Spinal cord (tissue), 10 donors: ENCODE results near the gene LHX3. TPM values are rescaled to one million over a fixed set of nuclear protein-coding genes. Genes with fewer than 3 reads are reported as not detected.
A peak's percentile ranks its signal among the peaks of the same experiment; 100 is the strongest.

Experiments used
- DNase-seq, 6 donors: peaks; one replicate each; pipeline versions ENCODE4 v3.0.0 to v3.0.0-alpha.2; 2013 to 2015; ENCODE audit warnings: low spot score in 6 of 6, low read depth in 4 of 6
- H3K27ac ChIP-seq: one replicate; pipeline ENCODE4 v1.5.1; 2013; ENCODE audit warnings: low read depth, low read length, control low read depth
- H3K27me3 ChIP-seq: one replicate; pipeline ENCODE4 v1.6.1; 2013; ENCODE audit warnings: low read length; ENCODE audit not compliant: control insufficient read depth, insufficient read depth
- H3K36me3 ChIP-seq: one replicate; pipeline ENCODE4 v1.6.1; 2013; ENCODE audit warnings: low read length; ENCODE audit not compliant: control insufficient read depth, insufficient read depth
- H3K4me1 ChIP-seq: one replicate; pipeline ENCODE4 v1.6.1; 2013; ENCODE audit warnings: low read length; ENCODE audit not compliant: control insufficient read depth, insufficient read depth
- H3K4me3 ChIP-seq: one replicate; pipeline ENCODE4 v1.5.1; 2013; ENCODE audit warnings: low read depth, low read length, control low read depth
- H3K9me3 ChIP-seq: one replicate; pipeline ENCODE4 v1.6.1; 2013; ENCODE audit warnings: low read length; ENCODE audit not compliant: control insufficient read depth, insufficient read depth
- WGBS: methylation state at CpG from one replicate; pipeline ENCODE4 v1.1.5; 2013; ENCODE audit warnings: missing lambda C conversion rate; ENCODE audit not compliant: insufficient coverage; 5-methylcytosine and 5-hydroxymethylcytosine counted together
- polyA plus RNA-seq, 2 donors: library from polyadenylated mRNA; unstranded; fragments of 120-200 nt; gene quantifications; one replicate each; pipeline ENCODE4 v1.2.1, GENCODE V29; 2013; ENCODE audit not compliant: insufficient read length in 2 of 2
- total RNA-seq, 2 donors: library from RNA; depleted of rRNA in 1 of 2; stranded (reverse); fragments of 120-200 nt in 1 of 2; fragments of >200 nt in 1 of 2; gene quantifications; one replicate each; pipeline versions ENCODE4 v1.2.3 to v1.2.4, GENCODE V29; 2013 to 2014
- donor health status: healthy.

The LHX3 gene
- total and polyA plus RNA-seq, 4 donors: 0.50 to 2.7 (median 1.5) TPM; not detected in 1

DNA sequence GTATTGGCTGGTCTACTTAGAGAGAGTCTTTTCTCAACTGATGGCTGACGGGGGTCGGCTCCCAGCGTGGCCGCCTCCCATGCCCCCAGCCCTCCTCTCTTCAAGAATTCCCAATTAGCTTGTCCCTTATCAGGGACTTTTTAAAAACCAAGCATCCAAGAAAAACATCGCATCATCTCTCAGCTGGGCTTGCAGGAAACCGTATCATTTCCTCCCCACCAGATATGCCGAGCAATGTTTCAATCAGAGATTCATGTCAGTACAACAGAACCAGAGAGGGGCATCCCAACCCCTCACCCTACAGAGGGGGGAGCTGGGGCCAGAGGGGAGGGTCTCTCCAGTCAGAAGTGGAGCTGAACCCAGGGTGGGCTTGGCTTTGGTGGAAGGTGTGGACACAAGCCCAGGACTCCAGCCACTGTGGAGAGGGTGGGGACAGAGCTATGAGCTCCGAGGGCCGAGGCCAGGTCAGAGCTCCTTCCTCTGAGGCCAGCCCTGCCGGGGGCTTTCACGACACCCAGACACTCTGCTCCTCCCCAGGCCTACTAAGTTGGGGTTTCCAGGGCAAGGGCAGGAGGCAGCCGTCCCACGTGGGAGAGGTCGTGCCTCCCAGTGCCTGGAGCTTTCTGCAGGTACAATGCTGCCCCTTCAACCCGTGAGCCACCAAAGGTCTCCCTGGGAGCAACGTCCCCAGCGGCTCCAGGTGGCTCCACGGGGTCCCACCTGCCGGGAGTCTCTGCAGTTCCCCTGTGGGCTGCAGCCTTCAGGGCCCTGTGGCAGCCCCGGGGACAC lies 47.3 kb downstream of the LHX3 start:
- WGBS: 73% methylated on average over 15 of the region's 20 CpGs
- Histone ChIP-seq H3K36me3 (no peaks in the 10 kb centered on the region), H3K4me3 (no peak overlapping the region), H3K9me3 (no peaks in the 10 kb centered on the region), H3K27ac (no peak overlapping the region), H3K27me3 (peaks cover 18% of the 10 kb centered on the region), H3K4me1 (peaks cover 18% of the 10 kb centered on the region)
- no peak for DNase-seq

DNA sequence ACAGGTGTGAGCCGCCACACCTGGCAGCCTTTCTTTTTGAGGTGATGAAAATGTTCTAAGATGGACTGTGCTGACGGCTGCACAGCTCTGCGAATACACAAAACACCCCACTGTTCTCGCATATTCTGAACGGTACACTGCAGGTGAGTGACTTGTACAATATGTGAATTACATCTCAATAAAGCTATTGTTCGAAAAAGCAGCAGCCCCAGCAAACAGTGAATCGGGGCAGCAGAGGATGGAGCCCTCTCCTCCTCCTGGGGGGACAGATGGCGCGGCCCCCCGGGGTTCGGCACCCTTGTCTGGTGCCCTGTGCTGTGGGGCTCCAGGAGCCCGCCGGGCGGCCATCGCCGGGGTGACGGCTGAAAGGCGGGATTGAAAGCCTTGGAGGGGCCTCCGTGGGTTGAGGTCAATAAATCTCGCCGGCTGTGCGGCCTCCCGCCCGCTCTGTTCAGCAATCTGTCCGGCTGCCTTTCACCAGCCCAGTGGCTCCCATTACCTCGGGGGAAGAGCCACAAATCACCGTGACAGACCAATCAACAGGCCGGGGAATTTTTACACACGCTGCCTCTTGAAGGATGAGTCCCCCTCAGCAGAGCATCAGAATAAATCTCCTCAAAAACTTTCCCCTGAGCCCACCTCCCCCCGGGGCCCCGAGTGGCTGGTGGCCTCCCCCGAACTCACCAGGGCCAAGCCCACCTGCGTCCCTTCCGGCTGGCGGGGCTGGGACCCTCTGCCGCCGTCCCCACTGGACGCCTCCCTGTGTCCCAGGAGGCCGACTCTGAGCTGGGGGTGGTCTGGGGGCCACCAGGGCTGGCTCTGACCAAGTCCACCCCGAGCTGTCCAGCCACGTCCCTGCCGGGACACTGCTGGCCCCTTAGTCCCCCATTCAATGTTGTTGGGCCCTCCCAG lies 48.5 kb downstream of the LHX3 start:
- no peaks in the 10 kb centered on the region for H3K9me3 ChIP-seq
- no peak overlapping the region for H3K27ac ChIP-seq
- peak in 1 of 6 donors; percentile 75 for DNase-seq
- H3K4me1 ChIP-seq: peaks cover 18% of the 10 kb centered on the region
- 17% methylated on average over 32 of the region's 42 CpGs for WGBS
- peaks cover 18% of the 10 kb centered on the region for H3K27me3 ChIP-seq
- no peak overlapping the region for H3K4me3 ChIP-seq
- no peaks in the 10 kb centered on the region for H3K36me3 ChIP-seq

DNA sequence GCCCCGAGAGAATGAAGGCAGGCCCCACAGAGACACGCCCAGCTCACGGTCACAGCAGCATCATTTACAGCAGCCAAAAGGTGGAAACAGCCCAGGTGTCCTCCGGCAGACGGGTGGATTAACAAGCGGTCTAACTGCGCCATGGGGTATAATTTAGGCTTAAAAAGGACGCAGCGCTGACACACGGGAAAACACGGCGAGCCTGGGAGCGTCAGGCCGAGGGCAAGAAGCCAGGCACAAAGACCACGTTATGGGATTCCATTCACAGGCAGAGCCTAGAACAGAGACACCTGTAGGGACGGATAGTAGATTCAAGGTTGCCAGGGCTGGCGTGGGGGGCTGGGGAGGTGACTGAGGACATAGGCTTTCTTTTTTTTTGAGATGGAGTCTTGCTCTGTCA lies 49.4 kb downstream of the LHX3 start:
- no peaks in the 10 kb centered on the region for H3K36me3 ChIP-seq
- no peak overlapping the region for H3K4me3 ChIP-seq
- peaks cover 18% of the 10 kb centered on the region for H3K27me3 ChIP-seq
- no peak overlapping the region for H3K27ac ChIP-seq
- peaks cover 18% of the 10 kb centered on the region for H3K4me1 ChIP-seq
- DNase-seq: no peak
- no peaks in the 10 kb centered on the region for H3K9me3 ChIP-seq
- WGBS: 77% methylated on average over 16 of the region's 17 CpGs

DNA sequence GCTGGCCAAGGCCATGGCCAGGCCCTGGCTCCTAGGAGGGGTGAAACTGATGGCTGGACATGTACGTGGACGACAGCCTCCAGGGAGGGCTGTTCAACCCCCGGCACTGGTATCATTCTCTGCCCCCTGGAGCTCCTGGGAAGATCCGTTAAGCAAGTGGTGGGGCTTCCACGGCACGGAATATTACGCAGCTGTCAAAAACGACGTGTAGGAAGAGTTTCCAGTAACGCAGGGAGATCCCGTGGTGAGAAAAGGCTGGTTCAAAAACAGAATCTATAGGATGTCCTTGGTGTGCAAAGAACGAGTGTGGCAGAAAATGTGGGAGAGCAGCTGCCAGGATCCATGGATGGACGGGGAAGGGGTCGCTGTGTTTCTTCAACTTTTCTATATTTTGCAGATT lies 50.0 kb downstream of the LHX3 start:
- H3K27ac ChIP-seq: no peak overlapping the region
- H3K4me1 ChIP-seq: peaks cover 18% of the 10 kb centered on the region
- no peaks in the 10 kb centered on the region for H3K36me3 ChIP-seq
- H3K4me3 ChIP-seq: no peak overlapping the region
- H3K27me3 ChIP-seq: peaks cover 15% of the 10 kb centered on the region
- 95% methylated on average over 14 of the region's 14 CpGs for WGBS
- H3K9me3 ChIP-seq: no peaks in the 10 kb centered on the region
- DNase-seq: no peak

DNA sequence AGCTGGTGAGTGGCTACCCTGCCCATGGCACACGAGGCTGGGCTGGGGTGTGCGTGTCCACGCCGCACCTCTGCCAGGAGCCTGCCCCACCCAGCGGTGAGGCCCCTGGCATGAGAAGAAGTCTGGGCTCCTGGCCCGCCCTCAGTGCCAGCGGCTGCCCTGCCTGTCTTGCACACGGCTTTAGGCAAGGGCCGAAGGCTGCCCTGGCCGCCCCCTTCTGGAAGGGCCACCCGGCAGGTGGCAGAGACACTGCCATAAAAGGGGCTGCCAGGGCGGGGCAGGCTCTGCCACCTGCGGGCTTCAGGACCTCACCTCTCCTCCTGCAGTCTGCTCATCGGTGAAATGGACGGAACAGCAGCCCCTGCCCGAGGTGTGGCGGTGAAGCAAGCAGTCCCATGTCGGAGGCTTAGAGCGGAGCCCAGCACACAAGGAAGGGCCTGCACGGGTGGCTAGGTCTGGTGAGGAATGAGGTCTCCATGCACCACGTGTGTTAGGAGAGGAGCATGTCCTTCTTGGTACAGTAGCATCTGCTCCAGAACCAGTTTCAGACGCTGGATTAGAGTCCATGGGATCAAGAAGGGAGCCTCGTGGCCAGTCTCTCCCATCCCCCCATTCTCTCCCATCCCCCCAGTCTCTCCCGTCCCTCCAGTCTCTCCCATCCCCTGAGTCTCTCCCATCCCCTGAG lies 51.4 kb downstream of the LHX3 start:
- Histone ChIP-seq H3K27ac (no peak overlapping the region), H3K9me3 (no peaks in the 10 kb centered on the region), H3K4me1 (peaks cover 25% of the 10 kb centered on the region), H3K27me3 (peaks cover 17% of the 10 kb centered on the region), H3K4me3 (no peak overlapping the region), H3K36me3 (no peaks in the 10 kb centered on the region)
- WGBS: 77% methylated on average over 23 of the region's 24 CpGs
- no peak for DNase-seq

DNA sequence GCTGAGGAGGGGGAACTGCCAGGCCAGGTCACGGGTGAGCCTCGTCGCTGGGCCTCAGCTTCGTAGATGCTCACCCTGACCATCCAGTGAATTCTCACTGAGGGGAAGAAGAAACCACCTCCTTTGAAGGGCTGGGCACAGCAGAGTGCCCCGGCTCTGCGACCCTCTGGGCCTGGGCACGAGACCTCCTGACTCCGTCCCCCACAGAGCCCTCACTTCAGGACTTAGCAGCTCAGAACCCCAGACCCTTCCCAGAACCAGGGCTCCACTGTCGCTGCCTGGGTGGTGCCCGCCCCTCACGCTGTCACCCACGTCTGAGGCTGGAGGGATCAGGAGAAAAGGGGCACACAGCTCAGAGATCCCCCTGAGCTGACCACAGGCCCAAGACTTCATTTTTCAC lies 52.0 kb downstream of the LHX3 start:
- H3K36me3 ChIP-seq: no peaks in the 10 kb centered on the region
- peaks cover 30% of the 10 kb centered on the region for H3K4me1 ChIP-seq
- H3K9me3 ChIP-seq: no peaks in the 10 kb centered on the region
- WGBS: 96% methylated on average over 12 of the region's 12 CpGs
- H3K4me3 ChIP-seq: no peak overlapping the region
- peaks cover 16% of the 10 kb centered on the region for H3K27me3 ChIP-seq
- DNase-seq: no peak
- H3K27ac ChIP-seq: no peak overlapping the region

DNA sequence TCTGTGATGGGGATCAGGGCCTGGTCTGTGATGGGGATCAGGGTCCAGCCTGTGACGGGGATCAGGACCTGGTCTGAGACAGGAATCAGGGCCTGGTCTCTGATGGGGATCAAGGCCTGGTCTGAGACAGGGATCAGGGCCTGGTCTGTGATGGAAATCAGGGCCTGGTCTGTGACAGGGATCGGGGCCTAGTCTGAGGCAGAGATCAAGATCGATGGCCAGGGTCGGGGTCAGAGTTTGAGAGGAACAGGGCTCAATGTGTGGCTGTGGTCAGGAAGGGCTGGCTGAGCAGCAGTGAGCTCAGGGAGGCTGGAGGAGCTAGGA lies 52.4 kb downstream of the LHX3 start:
- WGBS: 88% methylated on average over 4 of the region's 4 CpGs
- Histone ChIP-seq H3K4me1 (peaks cover 30% of the 10 kb centered on the region), H3K9me3 (no peaks in the 10 kb centered on the region), H3K36me3 (no peaks in the 10 kb centered on the region), H3K27me3 (peaks cover 18% of the 10 kb centered on the region), H3K4me3 (no peak overlapping the region), H3K27ac (no peak overlapping the region)
- DNase-seq: no peak

DNA sequence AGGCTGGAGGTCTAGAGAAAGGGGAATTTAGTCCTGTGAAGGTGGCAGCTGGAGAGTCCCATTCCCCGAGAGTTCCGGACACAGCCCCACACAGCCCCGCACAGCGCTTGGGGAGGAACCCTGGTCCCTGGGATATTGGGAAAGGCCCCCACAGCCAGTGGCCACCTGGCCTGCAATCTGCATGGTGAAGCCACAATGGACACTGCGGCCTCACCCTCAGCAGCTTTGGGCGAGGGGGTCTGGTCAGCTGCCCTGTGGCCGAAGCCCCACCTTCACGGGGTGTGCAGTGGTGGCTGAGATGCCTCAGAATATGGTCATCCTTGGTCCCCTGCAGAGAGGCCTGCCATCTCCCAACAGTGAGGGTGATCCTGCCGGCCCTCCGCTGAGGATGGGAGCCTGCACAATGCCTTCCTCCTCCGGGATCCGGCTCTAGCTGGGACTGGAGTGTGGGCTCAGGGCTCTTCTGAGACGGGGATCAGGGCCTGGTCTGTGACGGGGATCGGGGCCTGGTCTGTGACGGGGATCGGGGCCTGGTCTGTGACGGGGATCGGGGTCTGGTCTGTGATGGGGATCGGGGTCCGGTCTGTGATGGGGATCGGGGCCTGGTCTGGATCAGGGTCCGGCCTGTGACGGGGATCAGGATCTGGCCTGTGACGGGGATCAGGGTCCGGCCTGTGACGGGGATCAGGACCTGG lies 52.9 kb downstream of the LHX3 start:
- no peak overlapping the region for H3K27ac ChIP-seq
- no peaks in the 10 kb centered on the region for H3K9me3 ChIP-seq
- no peak for DNase-seq
- no peak overlapping the region for H3K4me3 ChIP-seq
- 82% methylated on average over 26 of the region's 27 CpGs for WGBS
- H3K36me3 ChIP-seq: no peaks in the 10 kb centered on the region
- peaks cover 18% of the 10 kb centered on the region for H3K27me3 ChIP-seq
- peaks cover 27% of the 10 kb centered on the region for H3K4me1 ChIP-seq

DNA sequence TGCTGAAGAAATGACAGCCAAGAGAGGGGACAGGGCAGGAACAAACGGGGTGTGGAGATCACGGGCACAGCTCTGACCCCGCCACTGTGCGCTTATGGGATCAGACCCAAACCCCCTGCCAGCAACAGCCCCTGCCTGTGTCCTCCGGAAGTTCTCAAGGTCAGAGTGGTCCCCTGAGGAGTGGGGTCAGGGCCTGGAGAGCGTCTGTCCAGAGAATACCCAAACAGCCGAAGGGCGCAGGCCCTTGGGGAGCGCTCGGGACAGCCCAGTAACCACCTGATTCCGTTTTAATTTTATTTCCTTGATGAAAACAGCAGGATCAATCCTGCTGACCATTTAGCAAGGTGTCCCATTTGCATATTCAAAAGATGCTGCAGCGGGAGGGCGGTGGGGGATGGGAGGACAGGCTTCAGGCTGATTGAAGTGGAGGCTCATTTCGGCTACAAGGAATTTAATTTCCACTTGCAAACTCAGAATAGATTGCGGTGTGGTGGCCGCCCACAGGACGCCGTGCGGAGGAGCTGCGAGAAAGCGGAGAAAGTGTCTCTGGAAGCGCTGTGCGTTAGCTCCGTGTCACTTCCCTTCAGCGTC lies 53.6 kb downstream of the LHX3 start:
- Histone ChIP-seq H3K4me1 (peaks cover 20% of the 10 kb centered on the region), H3K36me3 (no peaks in the 10 kb centered on the region), H3K4me3 (no peak overlapping the region), H3K27me3 (peaks cover 12% of the 10 kb centered on the region), H3K27ac (no peak overlapping the region), H3K9me3 (no peaks in the 10 kb centered on the region)
- DNase-seq: peak in 1 of 6 donors; percentile 64
- WGBS: 38% methylated on average over 23 of the region's 25 CpGs
